HG03139 (cell line): Measurements from ENCODE around the gene ISYNA1.

Experiments
- ATAC-seq: cut with Tn5 transposase; IDR thresholded peaks from one replicate; pipeline ENCODE4 v1.9.1; 2021; ENCODE audit not compliant: unreplicated experiment

The ISYNA1 gene

DNA sequence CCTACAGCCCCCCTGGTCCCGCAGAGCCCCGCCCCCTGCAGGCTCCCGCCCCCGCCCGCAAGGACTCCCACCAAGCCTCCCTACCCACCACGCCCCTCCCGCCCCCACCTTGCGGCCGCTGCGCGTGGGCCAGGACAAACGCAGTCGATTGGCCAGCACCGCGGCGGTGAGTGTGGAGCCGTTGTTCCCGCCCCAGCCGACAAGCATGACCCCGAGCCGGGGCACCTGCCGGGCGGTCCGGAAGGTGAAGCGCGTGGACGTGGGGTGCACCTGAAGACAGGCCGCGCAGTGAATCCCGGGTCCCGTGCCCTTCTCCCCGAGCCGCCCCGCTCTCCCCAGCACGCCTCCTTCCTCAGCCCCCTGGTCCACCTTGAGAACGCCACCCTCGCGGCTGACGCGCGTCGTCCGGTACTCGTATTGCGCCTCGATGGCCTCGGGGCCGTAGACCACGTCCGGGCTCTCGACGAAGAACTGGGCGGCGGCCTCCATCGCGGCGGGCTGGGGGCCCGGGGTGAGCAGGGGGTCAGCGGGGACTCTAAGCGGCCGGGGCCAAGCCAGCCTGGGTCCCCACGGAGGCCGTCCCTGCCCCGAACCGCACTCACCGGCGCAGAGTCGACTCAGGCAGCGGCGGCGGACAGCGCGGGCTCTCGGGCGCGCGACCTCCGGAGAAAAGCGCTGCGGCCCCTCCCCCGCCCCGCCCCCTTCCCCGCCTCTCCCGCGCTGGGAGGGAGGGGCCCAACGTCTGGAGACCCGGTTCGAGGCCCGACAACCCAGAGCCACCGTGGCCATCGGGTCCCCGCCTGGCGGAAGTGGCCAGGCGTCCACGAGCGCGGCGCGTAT, at the start of gene ISYNA1:
TSS of gene ISYNA1 (minus strand) at position 643 of the 840 bp plus-strand sequence. CDS start at position 489, 154 bp downstream.
- no peak for ATAC-seq

DNA sequence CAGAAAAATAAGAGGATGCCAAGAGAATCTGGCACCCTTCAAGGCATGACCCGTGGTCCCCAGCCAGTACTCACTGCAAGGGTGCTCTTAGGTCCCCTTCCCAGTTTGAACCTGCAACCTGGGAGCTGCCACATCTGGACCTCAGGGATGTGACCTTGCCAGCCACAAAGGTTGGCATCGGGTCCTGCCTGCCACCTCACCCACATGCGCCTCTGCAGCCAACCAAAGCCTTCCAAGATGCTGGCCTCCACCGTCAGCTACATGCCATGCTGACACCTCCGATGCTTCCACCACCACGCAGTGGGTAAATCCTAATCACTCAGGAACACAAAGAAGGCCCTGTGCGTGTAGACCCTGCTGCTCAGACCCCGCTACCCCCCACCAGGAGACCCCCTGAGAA, 48.8 kb upstream of the ISYNA1 start:
- ATAC-seq: no peak

DNA sequence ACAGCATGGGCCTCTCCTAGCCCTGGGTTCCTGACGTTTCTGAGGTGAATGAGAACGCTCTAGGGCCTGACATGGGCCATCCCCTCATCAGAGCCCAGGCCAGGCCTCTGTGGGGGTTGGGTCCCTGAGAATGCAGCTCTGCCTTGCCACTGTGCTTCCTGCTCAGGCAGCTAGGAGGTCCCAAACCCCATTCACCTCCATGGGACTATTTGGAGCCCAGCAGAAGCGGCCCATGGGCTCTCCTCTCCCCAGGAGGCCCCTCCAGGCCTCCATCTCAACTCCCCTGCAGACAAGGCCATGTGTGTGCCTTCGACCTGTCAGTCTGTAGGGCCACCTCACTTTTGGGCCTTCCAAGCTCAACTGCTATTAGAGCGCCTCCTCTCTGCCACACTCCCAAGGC, 47.1 kb upstream of the ISYNA1 start:
- ATAC-seq: no peak

DNA sequence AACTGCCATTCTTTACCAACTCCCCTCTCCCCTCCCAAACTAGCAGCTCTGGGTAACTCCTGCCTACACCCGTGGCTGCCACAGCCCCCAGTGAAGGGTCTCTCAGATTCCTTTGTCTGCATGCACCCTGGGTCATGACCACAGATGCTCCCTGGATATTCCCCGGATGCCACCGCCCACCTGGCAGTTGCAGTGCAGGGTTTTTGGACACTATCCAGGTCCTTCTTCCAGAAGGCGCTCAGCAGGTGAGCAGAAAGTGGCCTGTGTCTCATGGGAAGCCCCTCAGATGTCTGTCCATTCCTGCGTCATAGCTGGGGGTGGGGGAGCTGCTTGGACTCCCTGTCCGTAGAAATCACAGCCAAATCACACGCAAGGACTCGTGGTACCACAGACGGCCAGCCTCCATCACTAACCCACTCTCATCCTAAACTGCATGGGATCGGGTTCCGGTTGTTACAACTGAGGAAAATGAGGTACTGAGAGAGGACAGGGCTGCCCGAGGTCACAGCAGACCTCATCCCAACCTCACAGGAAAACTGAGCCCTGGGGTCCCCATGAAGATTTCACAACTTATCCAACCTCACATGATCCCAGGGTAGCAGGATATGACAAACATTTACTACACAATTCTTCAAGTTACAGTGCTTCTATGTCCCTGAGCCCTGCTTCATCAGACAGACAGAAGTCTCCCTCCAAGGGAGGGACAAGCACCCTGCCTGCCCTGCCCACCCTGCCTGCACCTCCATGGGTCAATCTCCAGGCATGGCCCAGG, 45.4 kb upstream of the ISYNA1 start:
- ATAC-seq: no peak

DNA sequence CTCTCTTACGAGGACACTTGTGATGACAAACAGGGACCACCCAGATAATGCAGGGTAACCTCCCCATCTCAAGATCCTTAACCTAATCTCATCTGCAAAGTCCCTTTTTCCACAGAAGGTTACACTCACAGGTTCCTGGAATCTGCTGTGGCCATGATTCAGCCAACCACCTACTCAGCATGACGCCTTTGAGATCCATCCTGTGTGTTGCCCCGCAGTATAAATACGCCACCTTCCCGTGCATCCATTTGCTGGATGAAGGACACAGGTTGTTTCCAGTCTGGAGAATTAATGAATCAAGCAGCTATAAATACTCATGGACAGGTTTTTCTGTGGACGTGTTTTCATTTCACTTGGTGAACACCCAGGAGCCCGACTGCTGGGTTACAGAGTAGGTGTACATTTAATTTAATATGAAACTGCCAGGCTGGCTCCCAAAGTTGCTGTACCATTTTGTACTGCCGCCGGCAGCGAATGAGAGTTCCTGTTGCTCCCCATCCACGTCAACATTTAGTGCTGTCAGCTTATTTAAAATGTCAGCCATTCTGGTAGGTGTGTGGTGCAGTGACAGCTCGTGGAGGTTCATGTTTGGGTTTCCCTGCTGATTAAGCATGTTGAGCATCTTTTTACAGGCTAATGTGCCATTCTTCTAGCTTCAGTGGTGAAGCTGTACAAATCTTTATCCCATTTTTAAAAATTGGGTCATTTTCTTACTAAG, 43.7 kb upstream of the ISYNA1 start:
- ATAC-seq: no peak

DNA sequence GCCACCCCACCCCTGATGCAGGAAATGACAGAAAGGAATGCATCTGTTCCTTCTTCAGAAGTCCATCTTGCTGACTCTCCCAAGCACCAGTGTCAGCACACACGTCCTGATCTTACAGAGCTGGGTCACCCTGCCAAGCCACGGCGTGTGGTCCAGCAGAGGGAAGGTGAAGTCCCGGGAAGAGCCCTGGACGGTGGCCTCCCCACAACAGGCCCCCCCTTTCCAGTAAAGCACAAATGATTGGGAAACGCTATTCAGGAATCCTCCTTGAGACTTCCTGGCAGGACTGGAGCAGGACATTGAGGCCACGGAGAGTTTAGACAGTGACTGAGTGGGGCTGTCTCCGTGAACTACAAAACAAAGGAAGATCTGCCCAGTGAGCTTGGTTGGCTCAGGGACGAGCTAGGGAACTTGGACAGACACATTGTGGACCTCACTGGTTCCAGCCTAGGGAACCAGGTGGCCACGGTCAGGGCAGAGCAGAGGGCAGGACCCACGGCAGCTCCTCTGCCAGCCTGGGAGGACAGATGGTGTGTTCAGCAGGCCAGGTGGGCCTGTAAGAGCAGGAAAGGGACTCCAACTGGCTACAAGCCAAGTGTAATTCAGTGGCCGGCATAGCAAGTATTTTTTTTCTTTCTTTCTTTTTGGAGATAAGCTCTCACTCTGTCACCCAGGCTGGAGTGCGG, 42.2 kb upstream of the ISYNA1 start:
- ATAC-seq: no peak

DNA sequence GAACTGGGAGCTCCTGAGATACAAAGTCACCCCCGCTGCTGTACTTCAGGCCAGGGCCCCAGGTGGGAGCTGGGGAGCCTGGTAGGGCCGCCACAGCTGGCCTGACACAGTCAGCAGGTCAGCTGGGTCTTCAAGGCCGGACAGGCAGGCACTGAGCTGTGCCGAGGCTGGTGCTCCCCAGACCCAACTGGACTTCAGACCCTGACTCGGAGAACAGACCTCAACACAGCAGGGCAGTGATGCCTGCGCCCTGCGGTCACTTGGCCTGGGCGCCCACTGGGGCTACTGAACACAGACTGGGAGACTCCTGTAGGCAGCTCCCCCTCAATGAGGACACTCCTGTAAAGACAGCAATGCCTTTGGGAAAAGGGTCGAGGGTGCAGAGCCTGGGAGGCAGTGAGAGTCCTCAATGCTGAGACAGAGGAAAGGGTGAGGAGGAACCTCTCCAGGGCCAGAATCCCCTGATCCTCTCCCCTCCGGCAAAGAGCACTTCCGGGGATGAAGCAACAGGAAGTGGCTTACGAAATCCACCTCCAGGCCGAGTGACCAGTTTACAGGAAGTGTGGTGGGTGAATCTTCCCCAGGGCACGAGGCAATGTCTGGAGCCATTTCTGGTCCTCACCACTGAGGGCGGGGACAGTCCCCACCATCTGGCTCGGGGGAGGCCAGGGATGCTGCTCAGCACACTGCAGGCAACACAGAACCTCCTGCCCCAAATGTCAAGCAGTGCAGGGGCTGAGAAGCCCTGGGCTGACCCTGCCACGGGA, 40.8 kb upstream of the ISYNA1 start:
- ATAC-seq: no peak

DNA sequence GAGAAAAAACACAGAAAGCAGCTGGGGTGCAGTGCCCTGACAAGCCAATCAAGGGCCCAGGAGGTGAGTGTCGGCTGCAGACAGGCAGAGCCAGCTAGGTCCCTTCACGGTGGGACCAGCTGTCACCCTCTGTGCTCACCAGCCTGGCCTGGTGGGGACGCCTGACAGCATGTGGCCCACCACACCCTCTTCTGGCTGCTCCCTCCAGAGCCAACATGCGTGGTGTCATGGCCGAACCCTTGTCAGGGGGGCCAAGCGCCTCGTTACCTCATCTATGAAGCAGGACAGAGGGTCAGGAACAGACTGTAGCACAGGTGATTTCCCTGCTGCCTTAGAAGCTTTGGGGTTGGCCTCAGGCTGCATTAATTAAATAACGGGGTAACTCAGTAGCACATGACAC, 40.0 kb upstream of the ISYNA1 start:
- no peak for ATAC-seq

DNA sequence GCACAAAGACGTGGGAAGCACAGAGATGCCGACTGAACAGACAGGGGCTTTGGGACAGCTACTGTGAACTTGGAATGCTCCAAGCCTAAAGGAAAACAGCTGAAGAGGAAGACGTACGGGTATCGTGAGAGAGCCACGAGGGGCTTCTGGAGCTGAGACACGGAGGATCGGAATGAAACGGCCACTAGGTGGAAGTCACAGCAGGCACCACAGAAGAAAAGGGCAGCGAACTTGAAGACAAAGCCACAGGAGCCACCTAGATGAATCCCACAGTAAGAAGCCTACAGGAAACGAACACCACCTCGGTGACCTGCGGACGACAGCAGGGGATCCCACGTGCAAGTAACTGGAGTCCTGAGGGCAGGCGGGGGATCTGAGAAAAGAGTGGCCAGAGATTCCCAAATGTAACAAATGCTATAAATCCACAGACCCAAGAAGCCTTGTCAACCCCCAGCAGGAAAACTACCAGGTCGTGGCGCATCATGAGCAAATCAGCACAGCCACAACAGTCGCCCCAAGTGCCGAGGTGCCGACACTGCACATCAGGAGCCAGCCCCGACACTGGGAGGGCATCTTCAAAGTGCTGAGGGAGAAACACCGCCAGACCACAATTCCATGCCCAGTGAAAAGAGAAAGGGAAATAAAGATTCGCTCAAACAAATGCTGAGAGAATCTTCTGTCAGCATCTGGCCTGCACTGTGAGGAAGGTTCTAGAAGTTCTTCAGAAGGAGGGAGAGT, 39.3 kb upstream of the ISYNA1 start:
- ATAC-seq: no peak

DNA sequence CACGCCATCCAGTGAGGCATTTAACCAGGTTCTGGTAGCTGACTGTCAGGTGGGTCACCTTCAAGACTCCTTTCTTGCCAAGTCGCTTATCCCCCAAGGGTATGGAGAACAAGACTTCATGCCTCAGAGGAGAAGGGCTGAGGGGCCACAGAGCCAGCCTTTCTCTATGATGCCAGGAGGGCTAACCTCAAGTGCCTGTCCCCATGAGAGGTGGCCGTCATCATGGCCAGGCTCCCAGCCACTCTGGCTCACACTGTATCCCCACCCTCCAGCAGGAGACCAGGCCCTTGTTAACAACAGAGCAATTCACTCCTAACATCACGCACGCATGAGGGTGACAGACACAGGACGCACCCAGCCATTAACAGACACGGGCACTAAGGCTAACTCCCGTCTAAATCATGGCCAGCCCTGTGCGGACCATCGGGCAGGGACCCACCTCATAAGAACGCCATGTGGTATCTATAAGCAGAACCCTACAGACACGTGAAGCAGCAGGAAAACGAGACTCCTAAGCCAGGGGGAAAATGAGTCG, 38.6 kb upstream of the ISYNA1 start:
- ATAC-seq: no peak

DNA sequence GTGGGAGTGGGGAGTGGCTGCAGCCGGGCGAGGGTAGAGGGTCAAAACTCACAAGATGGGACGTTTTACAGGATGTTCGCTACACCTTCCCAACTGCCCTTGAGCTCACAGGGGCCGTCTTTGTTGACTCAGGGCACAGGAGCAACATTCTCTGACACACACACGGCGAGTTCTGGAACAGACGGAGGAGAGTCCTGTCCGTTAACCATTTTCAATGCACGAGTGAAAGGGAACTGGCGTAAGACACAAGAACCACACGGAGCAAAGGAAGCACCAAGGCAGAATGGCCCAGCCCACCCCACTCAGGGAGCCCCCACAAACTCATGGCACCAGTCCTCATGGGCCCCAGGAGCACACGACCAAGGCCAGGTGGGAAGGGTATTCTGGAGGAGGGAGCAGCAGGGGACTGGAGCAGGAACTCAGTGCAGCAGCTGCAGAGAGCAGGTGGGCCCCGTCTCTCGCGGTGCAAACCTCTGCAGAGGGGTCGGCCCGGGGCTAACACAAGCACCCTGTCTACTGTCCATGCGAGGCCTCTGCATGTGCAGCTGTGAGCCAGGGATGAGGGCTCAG, 37.9 kb upstream of the ISYNA1 start:
- ATAC-seq: no peak

DNA sequence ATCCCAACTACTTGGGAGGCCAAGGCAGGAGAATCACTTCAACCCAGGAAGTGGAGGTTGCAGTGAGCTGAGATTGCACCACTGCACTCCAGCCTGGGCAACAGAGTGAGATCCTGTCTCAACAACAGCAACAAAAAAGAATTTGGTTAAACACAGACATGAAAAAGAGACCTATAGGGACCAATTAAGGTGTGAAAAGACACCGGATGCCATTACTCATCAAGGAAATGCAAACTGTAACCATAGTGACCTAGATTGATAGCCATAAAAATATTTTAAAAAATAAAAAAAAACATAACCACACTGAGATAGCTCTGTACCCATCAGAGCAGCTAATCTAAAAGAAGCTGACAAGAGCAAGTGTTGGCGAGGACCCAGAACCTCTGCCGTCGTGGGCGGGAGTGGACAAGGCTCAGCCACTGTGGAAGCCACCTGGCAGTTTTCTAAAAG, 37.1 kb upstream of the ISYNA1 start:
- ATAC-seq: no peak

DNA sequence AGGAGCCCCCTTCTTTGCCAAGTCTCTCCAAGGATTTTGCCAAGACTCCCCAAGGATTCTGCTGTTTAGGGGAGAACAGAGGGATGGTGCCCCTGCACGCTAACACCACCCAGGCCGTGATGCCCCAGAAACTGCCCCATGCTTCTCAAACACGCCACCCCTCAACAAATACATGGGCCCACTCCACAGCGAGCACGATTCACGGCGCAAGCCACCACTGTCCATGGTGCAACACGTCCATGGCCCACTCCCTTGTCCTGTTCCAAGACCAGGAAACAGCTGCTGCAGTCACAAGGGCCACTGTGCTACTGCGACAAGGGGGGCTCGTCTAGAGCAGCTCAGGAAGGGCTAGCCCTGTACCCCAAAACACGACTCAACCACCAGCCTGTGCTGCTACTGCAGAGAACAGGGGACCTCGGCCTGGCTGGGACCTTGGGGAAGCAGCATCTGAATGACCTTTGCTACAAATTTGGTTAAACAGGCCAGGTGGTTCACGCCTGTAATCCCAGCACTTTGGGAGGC, 36.5 kb upstream of the ISYNA1 start:
- ATAC-seq: no peak

DNA sequence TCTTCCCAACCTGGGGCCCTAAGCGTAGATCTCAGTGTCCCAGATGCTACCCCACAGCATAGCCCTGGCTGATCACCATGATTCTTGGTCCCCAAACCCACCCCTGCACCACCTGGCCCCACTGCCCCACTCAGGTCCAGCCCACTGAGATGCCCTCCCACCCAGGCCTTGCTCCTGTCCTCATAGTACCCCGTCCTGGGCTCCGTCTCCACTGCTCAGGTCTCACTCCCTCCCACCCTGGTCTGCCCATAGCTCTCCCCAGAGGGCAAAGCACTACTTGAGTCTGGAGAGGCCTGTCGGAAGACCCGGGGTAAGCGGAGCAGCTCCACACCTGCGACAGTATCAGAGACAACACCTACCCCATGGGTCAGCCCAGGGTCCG, 35.8 kb upstream of the ISYNA1 start:
- ATAC-seq: no peak

DNA sequence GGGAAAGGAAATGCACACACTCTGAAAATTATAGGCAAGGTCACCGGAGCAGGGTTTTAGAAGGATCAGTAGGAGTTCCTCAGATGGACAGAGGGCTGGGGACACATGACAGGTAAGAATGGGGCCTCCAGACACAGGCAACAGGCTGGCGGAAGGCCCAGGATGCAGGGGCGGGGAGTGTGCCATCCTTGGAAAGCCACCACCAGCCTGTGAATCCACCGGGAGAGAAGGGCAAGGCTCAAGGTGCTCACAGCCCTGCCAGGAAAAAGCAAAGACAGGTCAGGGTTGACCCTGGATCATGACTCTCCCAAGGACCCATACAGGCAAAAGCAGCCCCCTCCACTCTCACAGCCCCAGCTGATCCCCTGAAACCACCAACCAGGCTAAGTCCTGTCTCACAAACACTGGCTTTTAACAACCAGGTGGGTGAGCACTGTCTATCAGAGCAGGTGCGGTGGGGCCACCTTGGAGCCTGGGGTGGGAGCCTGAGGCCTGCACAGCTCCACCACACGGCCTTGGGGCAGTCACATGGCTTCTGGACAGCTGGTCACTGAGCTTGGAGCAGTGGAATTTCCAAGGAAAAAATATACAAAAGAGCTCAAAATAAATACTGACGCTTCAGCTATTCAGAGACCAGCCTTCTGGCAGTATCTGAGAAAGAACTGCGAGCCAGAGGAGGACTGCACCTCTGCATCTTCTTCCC, 35.2 kb upstream of the ISYNA1 start:
- ATAC-seq: no peak

DNA sequence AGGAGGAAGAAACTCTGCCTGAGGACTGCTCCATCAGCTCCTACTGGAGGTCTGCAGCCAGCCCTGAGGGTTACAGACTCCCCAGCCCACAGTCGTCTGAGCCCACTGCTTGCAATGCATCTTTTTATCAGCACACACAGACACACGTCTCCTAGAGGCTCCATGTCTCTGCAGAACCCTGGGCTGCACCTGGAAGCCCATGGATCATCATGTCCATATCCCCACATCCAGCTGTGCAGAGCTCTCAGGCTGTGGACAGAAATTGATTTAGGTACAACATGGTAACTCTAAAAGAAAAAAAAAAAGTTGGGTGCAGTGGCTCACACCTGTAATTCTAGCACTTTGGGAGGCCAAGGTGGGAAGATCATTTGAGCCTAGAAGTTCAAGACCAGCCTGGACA, 32.9 kb upstream of the ISYNA1 start:
- no peak for ATAC-seq

DNA sequence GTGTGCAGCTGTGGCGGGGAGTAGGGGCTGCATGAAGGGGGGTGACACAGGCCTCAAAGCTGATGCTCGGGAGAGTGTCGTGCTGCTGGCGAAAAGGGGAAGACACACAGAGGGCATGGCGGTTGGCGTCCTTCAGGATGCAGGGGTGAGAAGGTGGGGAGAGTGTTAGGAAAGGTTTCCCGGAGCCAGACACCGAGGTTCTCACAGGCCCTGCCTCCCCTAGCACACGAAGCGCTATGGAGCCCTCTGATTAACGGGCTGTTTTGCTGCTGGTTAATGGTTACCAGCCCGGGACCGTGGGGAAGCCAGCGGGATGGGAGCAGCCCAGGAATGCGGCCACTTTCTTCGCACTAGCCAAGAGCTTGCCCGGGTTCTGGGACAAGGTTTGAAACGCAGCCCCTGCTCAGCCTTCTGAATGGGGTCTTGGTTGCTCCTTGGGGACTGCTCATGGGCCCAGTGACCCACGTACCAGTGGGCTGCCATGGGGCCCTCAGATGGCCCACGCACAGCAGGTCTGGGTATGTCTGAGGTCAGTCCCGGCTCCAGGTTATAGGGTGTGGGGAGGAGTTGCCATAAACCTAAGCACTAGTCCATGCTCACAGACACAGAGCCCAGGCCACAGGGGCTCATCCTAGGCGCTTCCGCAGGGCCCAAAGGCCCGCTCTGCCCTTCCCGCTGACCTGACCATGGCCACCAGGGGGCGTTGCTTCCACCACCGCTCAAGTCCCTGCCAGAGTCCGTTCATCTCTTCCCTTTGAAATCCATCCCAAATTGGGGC, 31.3 kb upstream of the ISYNA1 start:
- ATAC-seq: no peak
